H1 (cell line): ENCODE measurements around the gene ZSWIM6.
A peak's percentile ranks its signal among the peaks of the same experiment; 100 is the strongest.

ENCODE experiments used
- CEBPB ChIP-seq: IDR thresholded peaks from 2 replicates; pipeline ENCODE4 v1.6.1; 2012; ENCODE audit warnings: low read depth, low read length
- EP300 ChIP-seq, 2 experiments: IDR thresholded peaks; 1 replicate in 1 of 2; 2 replicates in 1 of 2; pipeline ENCODE4 v1.6.1; 2011 to 2012; ENCODE audit warnings: low read depth in 2 of 2, low read length in 2 of 2, mild to moderate bottlenecking in 2 of 2, borderline replicate concordance in 1 of 2, inconsistent platforms in 1 of 2, moderate library complexity in 1 of 2
- EZH2 ChIP-seq: fragments of 200-600 bp; sonication (generic); IDR thresholded peaks from 2 replicates; pipeline ENCODE4 v1.7.1; 2012; ENCODE audit warnings: low read depth, mild to moderate bottlenecking, moderate library complexity, low read length, inconsistent platforms; ENCODE audit not compliant: severe bottlenecking
- JUN ChIP-seq: IDR thresholded peaks from 2 replicates; pipeline ENCODE4 v1.6.1; 2011; ENCODE audit warnings: low read depth, mild to moderate bottlenecking, improper control_type of control experiment, low read length
- POLR2AphosphoS5 ChIP-seq: IDR thresholded peaks from 2 replicates; pipeline ENCODE4 v1.6.1; 2011; ENCODE audit warnings: low read depth, low read length
- RBBP5 ChIP-seq: IDR thresholded peaks from 2 replicates; pipeline ENCODE4 v1.7.1; 2012; ENCODE audit warnings: low read depth, mild to moderate bottlenecking, inconsistent platforms, low read length, moderate library complexity, borderline replicate concordance
- RFX5 ChIP-seq: IDR thresholded peaks from 2 replicates; pipeline ENCODE4 v1.6.1; 2011; ENCODE audit warnings: low read depth, low read length, improper control_type of control experiment, borderline replicate concordance
- RNF2 ChIP-seq: fragments of 200-900, 300-1000 bp; sonication (generic); IDR thresholded peaks from 2 replicates; pipeline ENCODE4 v1.7.1; 2016; ENCODE audit warnings: borderline replicate concordance, low read depth, mild to moderate bottlenecking, antibody characterized with exemption, low read length; ENCODE audit not compliant: poor library complexity, severe bottlenecking; ENCODE audit errors: missing control alignments
- SP1 ChIP-seq: IDR thresholded peaks from 2 replicates; pipeline ENCODE4 v1.6.1; 2011; ENCODE audit warnings: low read depth, low read length
- TF ChIP-seq, protein P1 (sequence below), 3 experiments: IDR thresholded peaks; 1 replicate in 2 of 3; 2 replicates in 1 of 3; pipeline versions ENCODE4 v1.5.1 to v1.6.1; 2011; ENCODE audit warnings: low read length in 3 of 3, mild to moderate bottlenecking in 3 of 3, inconsistent platforms in 2 of 3, low read depth in 1 of 3, moderate library complexity in 1 of 3; ENCODE audit not compliant: insufficient read depth in 1 of 3; ENCODE audit errors: control extremely low read depth in 1 of 3

DNA sequence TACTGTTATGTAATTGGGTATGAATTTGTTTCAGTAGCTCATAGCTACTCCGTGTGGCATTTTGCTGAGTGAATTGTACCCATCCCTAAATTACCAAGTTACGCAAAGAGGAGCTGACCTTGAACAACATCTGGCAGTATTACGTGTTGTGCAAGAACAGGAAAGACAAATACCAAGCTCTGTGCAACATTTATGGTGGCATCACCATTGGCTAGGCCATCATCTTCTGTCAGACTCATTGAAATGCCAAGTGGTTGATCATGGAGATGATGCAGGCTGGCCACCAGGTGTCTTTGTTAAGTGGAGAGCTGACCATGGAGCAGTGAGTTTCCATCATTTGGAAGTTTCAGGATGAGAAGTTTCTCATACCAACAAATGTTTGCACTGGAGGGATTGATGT, 15.0 kb downstream of the ZSWIM6 start:
- TF ChIP-seq SP1 (no peak), RBBP5 (no peak), POLR2AphosphoS5 (no peak), JUN (no peak), RFX5 (no peak), RNF2 (no peak), CEBPB (no peak), EP300 (IDR thresholded peaks at IDR 0.05; ENCODE audit: borderline replicate concordance in 1 of 2, low read depth in 2 of 2, low read length in 2 of 2) (no peak), EZH2 (no peak)
- TF ChIP-seq, protein P1, sequence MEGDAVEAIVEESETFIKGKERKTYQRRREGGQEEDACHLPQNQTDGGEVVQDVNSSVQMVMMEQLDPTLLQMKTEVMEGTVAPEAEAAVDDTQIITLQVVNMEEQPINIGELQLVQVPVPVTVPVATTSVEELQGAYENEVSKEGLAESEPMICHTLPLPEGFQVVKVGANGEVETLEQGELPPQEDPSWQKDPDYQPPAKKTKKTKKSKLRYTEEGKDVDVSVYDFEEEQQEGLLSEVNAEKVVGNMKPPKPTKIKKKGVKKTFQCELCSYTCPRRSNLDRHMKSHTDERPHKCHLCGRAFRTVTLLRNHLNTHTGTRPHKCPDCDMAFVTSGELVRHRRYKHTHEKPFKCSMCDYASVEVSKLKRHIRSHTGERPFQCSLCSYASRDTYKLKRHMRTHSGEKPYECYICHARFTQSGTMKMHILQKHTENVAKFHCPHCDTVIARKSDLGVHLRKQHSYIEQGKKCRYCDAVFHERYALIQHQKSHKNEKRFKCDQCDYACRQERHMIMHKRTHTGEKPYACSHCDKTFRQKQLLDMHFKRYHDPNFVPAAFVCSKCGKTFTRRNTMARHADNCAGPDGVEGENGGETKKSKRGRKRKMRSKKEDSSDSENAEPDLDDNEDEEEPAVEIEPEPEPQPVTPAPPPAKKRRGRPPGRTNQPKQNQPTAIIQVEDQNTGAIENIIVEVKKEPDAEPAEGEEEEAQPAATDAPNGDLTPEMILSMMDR (IDR thresholded peaks at IDR 0.05; ENCODE audit: control extremely low read depth in 1 of 3, insufficient read depth in 1 of 3, low read depth in 1 of 3, low read length in 3 of 3), result peak in 1 of 3 experiments; percentile 12; a peak in 1 of 4 replicates
